ENCODE measurements around the gene ME1.

Gene ME1

DNA sequence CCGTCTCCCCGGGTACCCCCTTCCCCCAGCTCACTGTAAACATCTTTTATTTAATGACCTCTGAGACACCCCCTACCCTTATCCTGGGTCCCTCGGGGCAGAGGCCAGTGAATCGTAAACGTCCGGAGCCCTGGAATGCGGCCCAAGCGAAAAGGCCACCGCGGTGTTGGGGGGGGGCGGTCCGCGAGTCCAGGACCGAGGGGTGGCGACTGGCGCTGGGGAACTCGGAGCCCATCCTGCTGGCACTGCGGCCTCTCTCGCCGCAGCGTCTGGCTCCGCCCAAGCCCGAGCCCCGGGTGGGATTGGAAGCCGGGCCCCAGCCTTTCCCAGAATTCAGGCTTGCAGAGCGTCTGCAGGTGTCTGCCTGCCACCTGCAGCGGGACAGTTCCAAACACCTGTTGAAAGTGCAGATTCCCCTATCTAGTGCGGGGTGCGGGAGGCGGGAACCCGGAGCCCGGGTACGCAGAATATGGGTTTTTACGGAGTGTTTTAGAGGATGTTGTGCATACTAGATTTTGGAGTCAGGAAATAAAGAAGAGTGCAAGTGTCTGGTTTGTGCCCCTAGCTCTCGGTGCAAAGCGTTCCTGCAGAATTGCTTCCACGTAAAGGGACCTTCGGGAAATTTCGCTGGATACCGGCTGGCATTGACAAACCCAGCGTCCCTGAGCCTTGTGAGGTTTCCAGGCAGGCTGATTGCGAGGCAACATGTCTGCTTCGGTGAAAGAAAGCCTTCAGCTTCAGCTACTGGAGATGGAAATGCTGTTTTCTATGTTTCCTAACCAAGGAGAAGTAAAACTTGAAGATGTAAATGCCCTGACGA, 236.9 kb downstream of the ME1 start:
- H3K4me3 ChIP-seq (ENCODE audit: low read depth, low read length): peak overlapping the region; percentile 94
- peaks cover 2% of the 10 kb centered on the region; the same call in 1 of the 2 replicates for H3K4me1 ChIP-seq (ENCODE audit: control insufficient read depth, insufficient read depth, low read length)
- CTCF ChIA-PET: interaction anchor here (0.6 to 4.0 kb wide), 5 partner anchors 21 to 421 kb away, joined by 3 to 29 read pairs (median 6); partner anchors contain the start of genes DOP1A and UBE3D
- peak overlapping the region; percentile 76; the same call in 1 of the 2 replicates for H3K27ac ChIP-seq (ENCODE audit: extremely low read depth, low read depth, low read length)
- no peaks in the 10 kb centered on the region for H3K9me3 ChIP-seq (ENCODE audit: control insufficient read depth, insufficient read depth, low read depth, low read length)
- H3K36me3 ChIP-seq (ENCODE audit: control insufficient read depth in 2 of 2, insufficient read depth in 1 of 2, low read length in 2 of 2): peaks cover 16 to 56% of the 10 kb centered on the region in 2 experiments
- POLR2A ChIA-PET: interaction anchor here (0.9 to 1.6 kb wide), 5 partner anchors 10 to 128 kb away, joined by 3 to 5 read pairs (median 4); partner anchors contain the start of gene UBE3D
- 0 out of 2 replicates have a peak, but pooled peaks have one; percentile 14 for TF ChIP-seq IKZF3 (tag by site-specific recombination; IDR thresholded peaks at IDR 0.05)
- peak; percentile 86 for TF ChIP-seq ZNF335 (tag by site-specific recombination; conservative IDR thresholded peaks at IDR 0.05)
- TF ChIP-seq ZEB2 (tag by site-specific recombination; IDR thresholded peaks at IDR 0.05): peak; percentile 15; the same call in 1 of the 2 replicates
- TF ChIP-seq, protein P1, sequence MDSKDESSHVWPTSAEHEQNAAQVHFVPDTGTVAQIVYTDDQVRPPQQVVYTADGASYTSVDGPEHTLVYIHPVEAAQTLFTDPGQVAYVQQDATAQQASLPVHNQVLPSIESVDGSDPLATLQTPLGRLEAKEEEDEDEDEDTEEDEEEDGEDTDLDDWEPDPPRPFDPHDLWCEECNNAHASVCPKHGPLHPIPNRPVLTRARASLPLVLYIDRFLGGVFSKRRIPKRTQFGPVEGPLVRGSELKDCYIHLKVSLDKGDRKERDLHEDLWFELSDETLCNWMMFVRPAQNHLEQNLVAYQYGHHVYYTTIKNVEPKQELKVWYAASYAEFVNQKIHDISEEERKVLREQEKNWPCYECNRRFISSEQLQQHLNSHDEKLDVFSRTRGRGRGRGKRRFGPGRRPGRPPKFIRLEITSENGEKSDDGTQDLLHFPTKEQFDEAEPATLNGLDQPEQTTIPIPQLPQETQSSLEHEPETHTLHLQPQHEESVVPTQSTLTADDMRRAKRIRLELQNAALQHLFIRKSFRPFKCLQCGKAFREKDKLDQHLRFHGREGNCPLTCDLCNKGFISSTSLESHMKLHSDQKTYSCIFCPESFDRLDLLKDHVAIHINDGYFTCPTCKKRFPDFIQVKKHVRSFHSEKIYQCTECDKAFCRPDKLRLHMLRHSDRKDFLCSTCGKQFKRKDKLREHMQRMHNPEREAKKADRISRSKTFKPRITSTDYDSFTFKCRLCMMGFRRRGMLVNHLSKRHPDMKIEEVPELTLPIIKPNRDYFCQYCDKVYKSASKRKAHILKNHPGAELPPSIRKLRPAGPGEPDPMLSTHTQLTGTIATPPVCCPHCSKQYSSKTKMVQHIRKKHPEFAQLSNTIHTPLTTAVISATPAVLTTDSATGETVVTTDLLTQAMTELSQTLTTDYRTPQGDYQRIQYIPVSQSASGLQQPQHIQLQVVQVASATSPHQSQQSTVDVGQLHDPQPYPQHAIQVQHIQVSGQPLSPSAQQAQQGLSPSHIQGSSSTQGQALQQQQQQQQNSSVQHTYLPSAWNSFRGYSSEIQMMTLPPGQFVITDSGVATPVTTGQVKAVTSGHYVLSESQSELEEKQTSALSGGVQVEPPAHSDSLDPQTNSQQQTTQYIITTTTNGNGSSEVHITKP (tag by site-specific recombination; IDR thresholded peaks at IDR 0.05): peak; percentile 49
- TF ChIP-seq ZBTB8A (tag by site-specific recombination; IDR thresholded peaks at IDR 0.05): 0 out of 2 replicates have a peak, but pooled peaks have one; percentile 9
- TF ChIP-seq ZBTB17 (tag by site-specific recombination; IDR thresholded peaks at IDR 0.05): peak; percentile 48; the same call in 1 of the 2 replicates
- TF ChIP-seq, protein P2, sequence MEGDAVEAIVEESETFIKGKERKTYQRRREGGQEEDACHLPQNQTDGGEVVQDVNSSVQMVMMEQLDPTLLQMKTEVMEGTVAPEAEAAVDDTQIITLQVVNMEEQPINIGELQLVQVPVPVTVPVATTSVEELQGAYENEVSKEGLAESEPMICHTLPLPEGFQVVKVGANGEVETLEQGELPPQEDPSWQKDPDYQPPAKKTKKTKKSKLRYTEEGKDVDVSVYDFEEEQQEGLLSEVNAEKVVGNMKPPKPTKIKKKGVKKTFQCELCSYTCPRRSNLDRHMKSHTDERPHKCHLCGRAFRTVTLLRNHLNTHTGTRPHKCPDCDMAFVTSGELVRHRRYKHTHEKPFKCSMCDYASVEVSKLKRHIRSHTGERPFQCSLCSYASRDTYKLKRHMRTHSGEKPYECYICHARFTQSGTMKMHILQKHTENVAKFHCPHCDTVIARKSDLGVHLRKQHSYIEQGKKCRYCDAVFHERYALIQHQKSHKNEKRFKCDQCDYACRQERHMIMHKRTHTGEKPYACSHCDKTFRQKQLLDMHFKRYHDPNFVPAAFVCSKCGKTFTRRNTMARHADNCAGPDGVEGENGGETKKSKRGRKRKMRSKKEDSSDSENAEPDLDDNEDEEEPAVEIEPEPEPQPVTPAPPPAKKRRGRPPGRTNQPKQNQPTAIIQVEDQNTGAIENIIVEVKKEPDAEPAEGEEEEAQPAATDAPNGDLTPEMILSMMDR (tag by site-specific recombination; IDR thresholded peaks at IDR 0.05): peak; percentile 15; the same call in 1 of the 2 replicates
- TF ChIP-seq, protein P3, sequence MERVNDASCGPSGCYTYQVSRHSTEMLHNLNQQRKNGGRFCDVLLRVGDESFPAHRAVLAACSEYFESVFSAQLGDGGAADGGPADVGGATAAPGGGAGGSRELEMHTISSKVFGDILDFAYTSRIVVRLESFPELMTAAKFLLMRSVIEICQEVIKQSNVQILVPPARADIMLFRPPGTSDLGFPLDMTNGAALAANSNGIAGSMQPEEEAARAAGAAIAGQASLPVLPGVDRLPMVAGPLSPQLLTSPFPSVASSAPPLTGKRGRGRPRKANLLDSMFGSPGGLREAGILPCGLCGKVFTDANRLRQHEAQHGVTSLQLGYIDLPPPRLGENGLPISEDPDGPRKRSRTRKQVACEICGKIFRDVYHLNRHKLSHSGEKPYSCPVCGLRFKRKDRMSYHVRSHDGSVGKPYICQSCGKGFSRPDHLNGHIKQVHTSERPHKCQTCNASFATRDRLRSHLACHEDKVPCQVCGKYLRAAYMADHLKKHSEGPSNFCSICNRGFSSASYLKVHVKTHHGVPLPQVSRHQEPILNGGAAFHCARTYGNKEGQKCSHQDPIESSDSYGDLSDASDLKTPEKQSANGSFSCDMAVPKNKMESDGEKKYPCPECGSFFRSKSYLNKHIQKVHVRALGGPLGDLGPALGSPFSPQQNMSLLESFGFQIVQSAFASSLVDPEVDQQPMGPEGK (tag by site-specific recombination; IDR thresholded peaks at IDR 0.05): peak; percentile 54; the same call in 1 of the 2 replicates
- TF ChIP-seq, protein P4, sequence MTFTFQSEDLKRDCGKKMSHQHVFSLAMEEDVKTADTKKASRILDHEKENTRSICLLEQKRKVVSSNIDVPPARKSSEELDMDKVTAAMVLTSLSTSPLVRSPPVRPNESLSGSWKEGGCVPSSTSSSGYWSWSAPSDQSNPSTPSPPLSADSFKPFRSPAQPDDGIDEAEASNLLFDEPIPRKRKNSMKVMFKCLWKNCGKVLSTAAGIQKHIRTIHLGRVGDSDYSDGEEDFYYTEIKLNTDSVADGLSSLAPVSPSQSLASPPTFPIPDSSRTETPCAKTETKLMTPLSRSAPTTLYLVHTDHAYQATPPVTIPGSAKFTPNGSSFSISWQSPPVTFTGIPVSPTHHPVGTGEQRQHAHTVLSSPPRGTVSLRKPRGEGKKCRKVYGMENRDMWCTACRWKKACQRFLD (tag by site-specific recombination; IDR thresholded peaks at IDR 0.05): no peak
- TF ChIP-seq ZNF76 (tag by site-specific recombination; IDR thresholded peaks at IDR 0.05; ENCODE audit: borderline replicate concordance, low read depth): peak; percentile 87
- TF ChIP-seq, protein P5, sequence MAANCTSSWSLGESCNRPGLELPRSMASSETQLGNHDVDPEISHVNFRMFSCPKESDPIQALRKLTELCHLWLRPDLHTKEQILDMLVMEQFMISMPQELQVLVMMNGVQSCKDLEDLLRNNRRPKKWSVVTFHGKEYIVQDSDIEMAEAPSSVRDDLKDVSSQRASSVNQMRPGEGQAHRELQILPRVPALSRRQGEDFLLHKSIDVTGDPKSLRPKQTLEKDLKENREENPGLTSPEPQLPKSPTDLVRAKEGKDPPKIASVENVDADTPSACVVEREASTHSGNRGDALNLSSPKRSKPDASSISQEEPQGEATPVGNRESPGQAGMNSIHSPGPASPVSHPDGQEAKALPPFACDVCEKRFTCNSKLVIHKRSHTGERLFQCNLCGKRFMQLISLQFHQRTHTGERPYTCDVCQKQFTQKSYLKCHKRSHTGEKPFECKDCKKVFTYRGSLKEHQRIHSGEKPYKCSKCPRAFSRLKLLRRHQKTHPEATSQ (tag by site-specific recombination; IDR thresholded peaks at IDR 0.05): 0 out of 2 replicates have a peak, but pooled peaks have one; percentile 15
- TF ChIP-seq, protein P6, sequence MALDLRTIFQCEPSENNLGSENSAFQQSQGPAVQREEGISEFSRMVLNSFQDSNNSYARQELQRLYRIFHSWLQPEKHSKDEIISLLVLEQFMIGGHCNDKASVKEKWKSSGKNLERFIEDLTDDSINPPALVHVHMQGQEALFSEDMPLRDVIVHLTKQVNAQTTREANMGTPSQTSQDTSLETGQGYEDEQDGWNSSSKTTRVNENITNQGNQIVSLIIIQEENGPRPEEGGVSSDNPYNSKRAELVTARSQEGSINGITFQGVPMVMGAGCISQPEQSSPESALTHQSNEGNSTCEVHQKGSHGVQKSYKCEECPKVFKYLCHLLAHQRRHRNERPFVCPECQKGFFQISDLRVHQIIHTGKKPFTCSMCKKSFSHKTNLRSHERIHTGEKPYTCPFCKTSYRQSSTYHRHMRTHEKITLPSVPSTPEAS (tag by site-specific recombination; IDR thresholded peaks at IDR 0.05): no peak
- no peak for TF ChIP-seq ZNF585B (tag by site-specific recombination; IDR thresholded peaks at IDR 0.05)
- no peak for TF ChIP-seq ZNF248 (tag by site-specific recombination; IDR thresholded peaks at IDR 0.05)
- TF ChIP-seq ZBTB48 (tag by site-specific recombination; IDR thresholded peaks at IDR 0.05): peak; percentile 47; the same call in 1 of the 2 replicates
- TF ChIP-seq ZNF501 (tag by site-specific recombination; IDR thresholded peaks at IDR 0.05): no peak
- TF ChIP-seq ZNF473 (tag by site-specific recombination; IDR thresholded peaks at IDR 0.05): no peak
- TF ChIP-seq GLIS1 (tag by site-specific recombination; IDR thresholded peaks at IDR 0.05): peak; percentile 86
- peak; percentile 100 for TF ChIP-seq SCRT1 (tag by site-specific recombination; IDR thresholded peaks at IDR 0.05; ENCODE audit: borderline replicate concordance)
- TF ChIP-seq ZFP37 (tag by site-specific recombination; IDR thresholded peaks at IDR 0.05): no peak
